ENCODE results near the gene C2CD2L.

DNA sequence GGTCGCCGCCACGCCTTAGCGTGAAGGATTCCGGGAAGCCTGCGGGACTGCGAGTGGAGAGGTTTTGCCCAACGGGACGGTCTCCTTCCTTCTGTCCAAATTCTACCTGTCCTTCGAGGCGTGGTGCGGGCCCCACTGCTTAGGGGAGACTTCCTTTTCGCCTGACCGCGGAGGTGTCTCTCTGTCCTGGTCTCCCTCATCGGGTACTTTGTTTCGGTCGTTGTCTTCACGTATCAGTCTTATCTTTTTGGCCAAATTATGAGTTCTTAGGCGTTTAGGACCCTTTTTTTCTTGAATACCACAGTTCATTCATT lies 14.6 kb downstream of the C2CD2L start:
- TF ChIP-seq POLR2A (IDR thresholded peaks at IDR 0.05) = no peak
- no peak for TF ChIP-seq CTCF (IDR thresholded peaks at IDR 0.05)
